Measurements from ENCODE around the gene FAXDC2. TPM values are rescaled to one million over a fixed set of nuclear protein-coding genes. Genes with fewer than 3 reads are reported as not detected.
"Not testable (repeated sequence)": the region's sequence is repeated elsewhere in the genome, so short reads cannot be mapped to it uniquely, and the experiment has no call there.

The FAXDC2 gene
- total RNA-seq, 2 experiments from 2014 or later: not detected

- POLR2A ChIA-PET: no interaction called here
- no peak for DNase-seq
- Mint-ChIP-seq H3K4me3 (no peak overlapping the region), H3K27me3 (no peaks in the 10 kb centered on the region), H3K27ac (no peak overlapping the region), H3K4me1 (ENCODE audit: low read depth) (peaks cover 12% of the 10 kb centered on the region), H3K36me3 (ENCODE audit: low read depth) (peaks cover 43% of the 10 kb centered on the region), H3K9me3 (no peaks in the 10 kb centered on the region)
- TF ChIP-seq CTCF (IDR thresholded peaks at IDR 0.05): no peak
- intact Hi-C loops (cut with micrococcal nuclease): no loop called here
- CTCF ChIA-PET: no interaction called here
- no peak for ATAC-seq
Measured at GRCh38 chr5:154824070-154824469, 26.3 kb downstream of the FAXDC2 start.

GRCh38 chr5:154823605-154824004 is 26.8 kb downstream of the FAXDC2 start:
- DNase-seq (no peak), ATAC-seq (no peak)
- CTCF ChIA-PET: no interaction called here
- no peaks in the 10 kb centered on the region for H3K9me3 Mint-ChIP-seq
- no peaks in the 10 kb centered on the region for H3K27me3 Mint-ChIP-seq
- TF ChIP-seq CTCF (IDR thresholded peaks at IDR 0.05): no peak
- no peak overlapping the region for H3K4me3 Mint-ChIP-seq
- intact Hi-C loops (cut with micrococcal nuclease): no loop called here
- peaks cover 46% of the 10 kb centered on the region for H3K36me3 Mint-ChIP-seq (ENCODE audit: low read depth)
- H3K4me1 Mint-ChIP-seq (ENCODE audit: low read depth): peaks cover 14% of the 10 kb centered on the region
- H3K27ac Mint-ChIP-seq: peak overlapping the region; percentile 8
- POLR2A ChIA-PET: interaction anchor here (0.6 kb wide), 1 partner anchor 366 kb away, joined by 3 read pairs; no protein-coding TSS in a partner anchor

- H3K4me3 Mint-ChIP-seq; H3K9me3 Mint-ChIP-seq; DNase-seq; H3K4me1 Mint-ChIP-seq (ENCODE audit: low read depth); ATAC-seq; intact Hi-C loops (cut with micrococcal nuclease); H3K27me3 Mint-ChIP-seq; H3K27ac Mint-ChIP-seq: not testable (repeated sequence)
- POLR2A ChIA-PET: interaction anchor here (0.6 kb wide), 1 partner anchor 365 kb away, joined by 3 read pairs; no protein-coding TSS in a partner anchor
- H3K36me3 Mint-ChIP-seq (ENCODE audit: low read depth): peaks cover 44% of the 10 kb centered on the region
- CTCF ChIA-PET: interaction anchor here (0.7 kb wide), 1 partner anchor 21 kb away, joined by 3 read pairs; no protein-coding TSS in a partner anchor
Measured at GRCh38 chr5:154822896-154823295, 27.5 kb downstream of the FAXDC2 start.

GRCh38 chr5:154820383-154820782 is 30.0 kb downstream of the FAXDC2 start:
- ChIA-PET CTCF (interaction anchor here (0.9 kb wide), 1 partner anchor 23 kb away, joined by 3 read pairs; no protein-coding TSS in a partner anchor), POLR2A (interaction anchor here (2.1 kb wide), 1 partner anchor 13 kb away, joined by 4 read pairs; no protein-coding TSS in a partner anchor)
- no peaks in the 10 kb centered on the region for H3K9me3 Mint-ChIP-seq
- intact Hi-C loops (cut with micrococcal nuclease): no loop called here
- H3K4me1 Mint-ChIP-seq (ENCODE audit: low read depth): peaks cover 6% of the 10 kb centered on the region
- ATAC-seq: no peak
- no peak for TF ChIP-seq CTCF (IDR thresholded peaks at IDR 0.05)
- H3K36me3 Mint-ChIP-seq (ENCODE audit: low read depth): peaks cover 51% of the 10 kb centered on the region
- H3K27ac Mint-ChIP-seq: no peak overlapping the region
- DNase-seq: no peak
- H3K4me3 Mint-ChIP-seq: no peak overlapping the region
- no peaks in the 10 kb centered on the region for H3K27me3 Mint-ChIP-seq

GRCh38 chr5:154819546-154819945 is 30.9 kb downstream of the FAXDC2 start:
- peaks cover 10% of the 10 kb centered on the region for H3K4me1 Mint-ChIP-seq (ENCODE audit: low read depth)
- H3K36me3 Mint-ChIP-seq (ENCODE audit: low read depth): peaks cover 58% of the 10 kb centered on the region
- DNase-seq: no peak

More at GRCh38 chr5:154819546-154819945, 30.9 kb downstream of the FAXDC2 start:
- ATAC-seq: no peak
- POLR2A ChIA-PET: interaction anchor here (1.0 to 1.2 kb wide), 2 partner anchors 37 to 83 kb away, joined by 3 read pairs; no protein-coding TSS in a partner anchor
- no peak overlapping the region for H3K4me3 Mint-ChIP-seq
- intact Hi-C loops (cut with micrococcal nuclease): no loop called here
- H3K9me3 Mint-ChIP-seq: no peaks in the 10 kb centered on the region
- no peak overlapping the region for H3K27ac Mint-ChIP-seq
- CTCF ChIA-PET: interaction anchor here (1.4 kb wide), 1 partner anchor 17 kb away, joined by 3 read pairs; no protein-coding TSS in a partner anchor
- TF ChIP-seq CTCF (IDR thresholded peaks at IDR 0.05): no peak
- H3K27me3 Mint-ChIP-seq: no peaks in the 10 kb centered on the region
